ENCODE data around the gene ANKRD13D.
A peak's percentile ranks its signal among the peaks of the same experiment; 100 is the strongest.

Gene ANKRD13D

DNA sequence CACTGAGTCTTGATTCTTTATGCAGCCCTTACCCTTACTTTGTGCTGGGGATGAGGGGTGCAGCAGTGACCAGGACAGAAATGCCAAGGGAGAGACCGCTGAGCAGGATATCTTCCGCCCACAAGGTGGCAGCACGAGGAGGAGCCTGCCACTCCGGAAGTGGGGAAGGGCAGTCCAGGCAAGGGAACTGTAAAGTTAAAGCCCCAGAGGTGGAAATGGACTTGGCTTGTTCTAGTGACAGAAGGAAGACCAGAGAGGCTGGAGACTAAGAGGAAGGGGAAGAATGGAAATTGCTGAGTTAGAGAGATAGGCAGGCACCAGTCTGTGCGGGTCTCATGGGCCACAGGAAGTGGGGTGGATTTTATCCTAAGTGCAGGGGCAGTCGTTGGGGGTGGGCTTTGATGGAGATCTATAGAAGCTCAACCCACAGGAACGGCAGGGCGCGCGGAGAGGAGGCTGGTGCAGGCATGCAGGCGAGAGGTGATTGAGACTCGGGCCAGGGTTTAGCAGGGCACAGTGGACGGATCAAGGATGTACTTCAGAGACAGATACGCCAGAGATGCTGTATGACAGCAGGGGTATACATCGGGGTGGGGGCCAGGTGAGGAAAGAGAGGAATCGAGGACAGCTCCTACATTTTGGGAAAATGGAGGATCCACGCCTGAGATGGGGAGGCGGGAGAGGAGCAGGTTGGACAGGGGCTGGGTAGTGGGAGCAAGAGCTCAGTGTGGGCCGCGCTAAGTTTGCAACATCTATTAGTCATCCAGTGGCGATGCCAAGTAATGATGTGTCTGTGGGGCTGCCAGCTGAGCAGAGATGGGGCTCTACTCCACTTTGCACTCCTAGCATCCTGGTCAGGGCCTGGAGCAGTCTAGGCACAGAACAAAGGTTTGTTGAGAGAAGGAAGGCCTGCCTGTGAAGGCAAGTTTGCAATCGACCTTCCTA lies 26.1 kb upstream of the ANKRD13D start:
- FAIRE-seq: peak; percentile 29

GRCh38 chr11:67264260-67264659 lies 24.8 kb upstream of the ANKRD13D start:
- FAIRE-seq: no peak

DNA sequence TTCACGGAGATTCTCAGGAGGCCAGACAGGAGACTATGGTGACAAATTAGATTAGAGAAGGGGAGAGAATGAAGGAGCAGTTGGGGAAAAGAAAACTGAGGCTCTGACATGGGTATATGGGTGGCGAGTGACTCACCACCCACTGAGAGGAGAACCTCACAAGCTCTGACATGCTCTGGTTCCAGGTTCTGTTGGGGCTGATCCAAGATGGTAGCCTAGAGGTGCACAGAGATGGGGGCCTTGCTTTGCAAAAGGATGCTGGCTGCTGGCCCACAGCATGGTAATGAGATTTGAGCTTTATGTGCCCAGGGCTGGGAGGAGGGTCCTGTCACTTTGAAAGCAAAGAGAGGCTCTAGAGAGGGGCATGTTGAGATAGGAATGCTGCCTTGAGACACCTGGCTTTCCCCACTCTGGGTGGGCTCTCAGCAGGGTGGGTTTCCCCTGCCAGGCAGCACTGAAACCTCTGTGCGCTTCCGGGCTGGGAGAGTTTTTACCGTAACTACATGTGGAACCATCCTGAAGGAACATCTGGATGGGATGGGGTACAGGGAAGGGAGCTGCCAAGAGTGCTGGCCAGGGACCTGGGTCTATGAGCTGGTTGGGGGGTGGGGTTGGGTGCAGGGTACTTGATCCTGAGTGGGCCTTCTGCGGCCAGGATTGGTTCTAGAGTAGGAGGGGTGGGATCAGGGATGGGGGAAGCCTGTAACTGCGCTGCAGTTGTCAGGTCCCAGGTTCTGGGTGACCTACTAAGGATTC lies 24.0 kb upstream of the ANKRD13D start:
- FAIRE-seq: no peak

DNA sequence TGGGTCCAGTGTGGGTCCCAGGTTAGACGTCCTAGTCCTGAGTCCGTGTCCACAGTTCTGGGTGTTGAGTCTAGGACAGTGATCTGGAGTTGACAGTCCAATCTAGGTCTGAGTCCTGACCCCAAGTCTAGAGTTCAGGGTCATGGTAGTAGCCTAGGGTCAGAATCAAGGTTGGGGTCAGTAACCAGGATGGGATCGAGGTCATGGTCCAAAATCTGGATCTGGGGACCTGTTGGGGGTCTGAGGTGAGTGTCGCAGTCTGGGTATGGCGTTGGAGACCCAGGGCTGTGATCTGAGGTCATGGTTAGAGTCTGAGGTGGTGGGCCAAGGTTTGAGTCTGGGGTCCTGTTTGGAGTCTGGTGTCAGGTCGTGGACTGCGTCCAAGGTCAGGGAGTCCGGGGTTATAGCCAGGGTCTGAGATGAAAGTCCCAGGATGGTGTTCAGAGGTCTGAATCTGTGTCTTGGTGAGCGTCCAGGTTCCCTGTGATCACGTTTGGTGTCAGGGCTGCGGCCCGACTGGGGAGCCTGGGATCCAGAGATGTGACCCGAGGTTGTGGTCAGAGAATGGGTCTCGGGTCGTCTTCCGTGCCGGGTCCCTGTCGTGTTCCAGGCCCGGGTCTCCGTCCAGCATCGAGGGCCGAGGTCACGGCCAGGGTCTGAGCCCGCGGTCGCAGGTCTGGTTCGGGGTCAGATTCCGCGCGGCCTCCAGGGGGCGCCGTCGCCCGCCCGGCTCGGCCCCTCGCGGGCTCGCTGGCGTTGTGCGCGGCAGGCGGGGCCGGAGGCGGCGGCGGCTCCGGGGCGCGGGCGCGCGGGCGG lies 23.3 kb upstream of the ANKRD13D start:
- FAIRE-seq: no peak

- no peak for FAIRE-seq
Observed at GRCh38 chr11:67266449-67267187, 22.5 kb upstream of the ANKRD13D start, which contains the start of gene GRK2. TSS of gene GRK2 (plus strand) at chr11:67266473. CDS start at chr11:67266700, 227 bp downstream.

DNA sequence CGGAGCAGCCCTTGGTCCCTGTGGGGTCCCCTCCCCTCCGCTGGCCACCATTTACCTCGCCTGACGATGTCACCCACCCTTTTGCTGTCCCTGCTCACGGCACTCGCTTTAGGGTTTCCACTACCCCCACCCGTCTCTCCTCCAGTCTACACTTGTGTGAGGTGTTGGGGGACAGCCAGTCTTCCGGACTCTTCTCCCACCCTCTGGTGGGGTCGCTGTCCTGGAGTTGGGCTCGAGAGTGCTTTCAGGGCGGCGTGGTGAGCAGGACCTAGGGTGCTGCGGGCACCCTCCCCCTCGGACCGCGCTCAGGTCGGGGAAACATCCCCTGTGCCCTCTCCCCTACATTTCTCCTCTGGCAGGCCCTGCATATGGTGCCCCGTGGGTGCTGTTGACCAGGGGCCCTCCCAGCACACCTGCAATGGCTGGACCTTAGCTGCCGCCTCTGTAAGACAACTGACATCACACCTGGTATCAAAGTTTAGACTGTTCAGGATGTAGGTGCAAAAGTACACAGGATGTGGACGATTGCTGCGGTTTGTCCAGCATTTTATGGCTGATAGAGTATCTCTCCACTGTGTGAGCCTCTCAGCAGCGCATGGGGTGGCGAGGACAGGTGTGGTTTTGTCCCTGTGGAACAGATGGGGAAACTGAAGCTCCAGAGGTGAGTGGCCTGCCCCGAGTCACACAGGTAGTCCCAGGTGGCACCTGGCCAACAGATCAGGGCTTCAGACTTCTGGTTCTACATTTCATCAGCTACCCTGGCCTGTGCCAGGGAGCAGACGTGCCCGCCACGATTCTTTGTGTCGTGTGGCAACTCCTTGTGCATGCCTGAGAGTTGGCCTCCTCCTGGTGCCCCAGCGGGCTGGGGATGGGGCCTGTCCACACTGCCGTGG lies 21.7 kb upstream of the ANKRD13D start:
- no peak for FAIRE-seq

DNA sequence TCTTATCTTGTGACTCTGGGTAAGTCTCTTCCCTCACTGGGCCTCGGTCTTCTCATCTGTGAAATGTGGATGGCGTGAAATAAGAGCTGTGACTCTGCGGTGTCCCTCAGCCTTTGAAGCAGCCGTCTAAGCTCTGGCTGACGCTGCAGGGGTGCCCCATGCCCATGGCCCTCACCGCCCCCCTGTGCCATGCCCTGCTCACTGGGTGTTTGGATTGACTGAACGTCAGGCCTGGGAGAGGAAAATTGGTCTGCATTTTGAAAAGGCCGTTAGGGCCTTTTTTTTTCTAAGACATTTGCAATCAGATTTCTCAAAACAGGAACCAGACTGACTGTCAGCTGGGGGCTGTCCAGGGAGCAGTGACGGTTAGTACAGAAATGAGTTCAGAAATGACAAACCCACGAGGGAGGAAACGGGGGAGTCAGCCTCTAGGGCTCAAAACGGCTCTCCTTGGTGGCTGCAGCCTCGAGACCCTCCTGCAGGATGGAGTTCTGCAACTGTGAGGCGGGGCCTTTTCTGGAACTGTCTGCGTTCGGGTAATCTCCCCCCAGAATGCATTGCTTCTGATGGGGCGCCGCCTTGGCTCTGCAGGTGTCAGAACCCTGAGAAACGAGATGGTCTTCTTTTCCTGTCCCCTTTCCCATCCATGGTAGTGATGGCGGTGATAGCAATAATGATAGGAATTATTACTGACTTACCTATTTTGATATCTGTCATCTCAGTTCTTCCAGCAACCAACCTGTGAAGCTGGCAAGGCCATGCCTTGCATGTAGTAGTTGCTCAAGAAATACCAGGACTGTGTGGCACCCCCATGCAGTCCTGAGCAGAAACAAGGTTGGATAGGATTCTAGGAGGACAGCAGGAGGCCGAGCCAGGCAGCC lies 20.8 kb upstream of the ANKRD13D start:
- no peak for FAIRE-seq

DNA sequence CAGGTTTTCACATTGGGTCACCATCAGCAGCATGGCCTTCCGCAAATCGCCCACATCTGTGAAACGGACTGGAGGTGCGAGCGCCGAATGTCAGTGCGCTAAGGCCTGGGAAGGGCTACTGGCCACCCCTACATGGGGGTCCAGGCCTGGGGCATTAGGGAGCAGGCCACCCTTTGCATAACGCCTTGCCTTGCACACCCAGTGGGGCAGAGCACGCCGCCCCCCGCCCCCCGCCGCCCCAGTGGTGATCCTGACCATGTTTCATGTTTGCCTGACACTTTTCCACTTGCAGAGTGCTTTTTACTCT lies 20.2 kb upstream of the ANKRD13D start:
- FAIRE-seq: no peak

GRCh38 chr11:67269401-67270255 lies 19.5 kb upstream of the ANKRD13D start:
- no peak for FAIRE-seq

- no peak for FAIRE-seq
Observed at GRCh38 chr11:67270256-67271204, 18.6 kb upstream of the ANKRD13D start.

GRCh38 chr11:67271205-67271540 lies 17.9 kb upstream of the ANKRD13D start:
- FAIRE-seq: no peak

DNA sequence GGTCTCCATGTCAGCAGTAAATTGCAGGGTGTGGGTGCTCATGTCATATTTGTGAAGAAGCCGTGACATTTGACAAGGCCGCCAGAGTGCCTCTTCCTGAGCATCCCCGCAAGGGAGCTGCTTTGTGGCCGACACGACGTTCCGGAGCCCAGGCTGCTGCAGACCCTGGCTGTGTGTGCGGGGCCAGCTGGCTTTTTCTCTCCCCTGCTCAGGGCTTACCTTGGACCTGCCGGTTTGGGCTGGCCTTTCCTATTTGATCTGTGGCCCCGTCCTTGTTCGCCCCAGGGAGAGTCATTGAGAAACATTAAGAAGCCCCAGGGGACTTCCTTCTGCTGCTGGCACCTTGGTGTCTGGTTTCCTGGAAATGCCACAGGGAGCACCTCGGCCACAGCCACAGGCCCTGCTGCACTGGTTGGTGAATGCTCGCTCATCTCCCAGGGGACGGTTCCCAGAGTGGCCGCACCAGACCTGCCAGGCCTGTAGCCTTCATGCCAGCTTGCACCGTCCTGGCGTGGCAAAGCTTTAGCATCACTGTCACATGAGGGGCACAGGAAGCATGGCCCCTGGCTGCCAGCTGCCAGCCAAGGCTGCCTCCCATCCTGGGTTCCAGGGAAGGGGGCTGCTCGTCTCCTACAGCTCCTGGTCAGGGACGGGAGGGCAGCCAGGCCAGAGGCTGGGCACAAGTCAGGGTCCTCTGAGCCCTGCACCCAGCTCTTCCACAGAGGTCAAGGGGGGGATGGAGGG lies 17.4 kb upstream of the ANKRD13D start:
- FAIRE-seq: no peak

- FAIRE-seq: no peak
Observed at GRCh38 chr11:67272327-67273259, 16.5 kb upstream of the ANKRD13D start.

DNA sequence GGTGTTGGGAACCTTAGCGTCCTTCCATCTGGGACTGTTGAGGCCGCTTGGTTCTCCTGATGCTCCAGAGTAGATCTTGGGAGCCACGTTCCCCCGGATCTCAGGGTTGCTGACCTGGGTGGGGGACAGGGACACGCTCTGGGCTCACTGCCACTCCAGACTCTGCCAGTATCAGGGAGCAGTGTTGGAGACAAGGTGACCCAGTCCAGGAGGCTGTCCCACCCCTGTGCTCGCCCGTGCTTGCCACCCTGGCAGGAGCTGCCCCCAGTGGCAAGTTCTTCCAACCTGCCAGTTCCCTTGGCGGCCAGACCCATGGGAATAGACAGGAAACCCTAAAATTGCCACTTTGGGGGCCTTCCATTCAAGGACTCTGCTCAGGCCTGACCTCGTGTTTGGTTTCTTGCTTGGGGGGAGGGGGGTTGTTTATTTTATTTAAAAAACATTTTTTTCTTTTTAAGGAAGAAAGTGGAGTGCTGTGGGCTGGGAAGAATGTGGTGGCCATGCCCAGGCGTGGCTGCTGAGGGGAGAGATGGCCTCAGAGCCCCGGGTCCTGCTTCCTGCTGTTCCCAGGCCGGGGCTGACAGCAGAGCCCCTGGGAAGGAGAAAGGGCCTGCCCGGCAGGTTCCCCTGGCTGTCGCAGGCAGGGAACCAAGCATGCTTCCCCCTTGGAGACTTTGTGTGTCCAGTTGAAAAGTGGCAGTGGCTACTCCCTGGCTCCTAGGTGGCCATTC lies 15.7 kb upstream of the ANKRD13D start:
- FAIRE-seq: no peak

GRCh38 chr11:67274768-67275605 lies 14.1 kb upstream of the ANKRD13D start:
- no peak for FAIRE-seq
